ENCODE measurements around the gene PROCR. TPM values are rescaled to one million over a fixed set of nuclear protein-coding genes. Genes with fewer than 3 reads are reported as not detected.

Gene PROCR
- polyA plus RNA-seq, 3 donors = 0.43 to 1.1 (median 0.90) TPM

GRCh38 chr20:35133735-35134134, 38.1 kb upstream of the PROCR start:
- Histone ChIP-seq H3K4me1 (ENCODE audit: control insufficient read depth in 1 of 2, insufficient read depth in 2 of 2, low read length in 2 of 2) (no peaks in the 10 kb centered on the region), H3K4me3 (replicated peaks in 1 of 3; ENCODE audit: low read depth in 2 of 3, low read length in 3 of 3) (no peak overlapping the region), H3K9me3 (replicated peaks in 1 of 2; ENCODE audit: control insufficient read depth in 1 of 2, insufficient read depth in 1 of 2, low read length in 2 of 2) (no peaks in the 10 kb centered on the region), H4K20me1 (ENCODE audit: insufficient read depth, low read length) (peaks cover 47% of the 10 kb centered on the region), H3K27me3 (ENCODE audit: control insufficient read depth in 2 of 2, insufficient read depth in 2 of 2, low read length in 2 of 2) (no peaks in the 10 kb centered on the region), H3K79me2 (ENCODE audit: insufficient read depth, low read length) (peaks cover 8% of the 10 kb centered on the region), H3K9ac (ENCODE audit: insufficient read depth, low read length, poor library complexity, severe bottlenecking) (no peak overlapping the region), H2AFZ (ENCODE audit: insufficient read depth, low read depth, low read length, poor library complexity, severe bottlenecking) (no peak overlapping the region), H3K36me3 (replicated peaks in 1 of 2; ENCODE audit: control insufficient read depth in 1 of 2, insufficient read depth in 2 of 2, low read length in 2 of 2) (peaks cover 86 to 93% of the 10 kb centered on the region in 2 donors), H3K4me2 (replicated peaks; ENCODE audit: extremely low read depth, low read length, poor library complexity, severe bottlenecking) (no peak overlapping the region), H3K27ac (ENCODE audit: low read depth in 1 of 2, low read length in 2 of 2) (no peak overlapping the region)
- Mint-ChIP-seq H3K4me3 (no peak overlapping the region), H3K9me3 (peaks cover 0 to 2% (median 0%) of the 10 kb centered on the region in 7 donors), H3K4me1 (no peaks in the 10 kb centered on the region), H3K27me3 (ENCODE audit: low read depth in 3 of 3) (no peaks in the 10 kb centered on the region), H3K36me3 (peaks cover 77 to 92% of the 10 kb centered on the region in 2 donors), H3K27ac (peak overlapping the region in 1 of 7 donors; percentile 46)
- intact Hi-C loops (cut with micrococcal nuclease) = no loop called here
- WGBS (ENCODE audit: insufficient coverage) = 76% methylated on average over 3 of the region's 5 CpGs
- no peak for TF ChIP-seq CTCF (IDR thresholded peaks at IDR 0.05)
- no peak for DNase-seq

- peaks cover 89 to 99% of the 10 kb centered on the region in 2 donors for H3K36me3 ChIP-seq (replicated peaks in 1 of 2; ENCODE audit: control insufficient read depth in 1 of 2, insufficient read depth in 2 of 2, low read length in 2 of 2)
- 95% methylated on average over 9 of the region's 9 CpGs for WGBS (ENCODE audit: insufficient coverage)
- H3K27ac Mint-ChIP-seq = peak overlapping the region in 3 of 7 donors; percentile 4 to 68 (median 21)
Observed at GRCh38 chr20:35134472-35134871, 37.4 kb upstream of the PROCR start.

More at GRCh38 chr20:35134472-35134871, 37.4 kb upstream of the PROCR start:
- H3K27me3 Mint-ChIP-seq (ENCODE audit: low read depth in 3 of 3) = peaks cover 0 to 1% (median 0%) of the 10 kb centered on the region in 3 donors
- no peak for TF ChIP-seq CTCF (IDR thresholded peaks at IDR 0.05)
- peak overlapping the region in 1 of 2 donors; percentile 10 for H3K27ac ChIP-seq (ENCODE audit: low read depth in 1 of 2, low read length in 2 of 2)
- peaks cover 80 to 94% of the 10 kb centered on the region in 2 donors for H3K36me3 Mint-ChIP-seq
- H4K20me1 ChIP-seq (ENCODE audit: insufficient read depth, low read length) = peaks cover 50% of the 10 kb centered on the region
- H2AFZ ChIP-seq (ENCODE audit: insufficient read depth, low read depth, low read length, poor library complexity, severe bottlenecking) = no peak overlapping the region
- intact Hi-C loops (cut with micrococcal nuclease) = no loop called here
- no peak overlapping the region for H3K9ac ChIP-seq (ENCODE audit: insufficient read depth, low read length, poor library complexity, severe bottlenecking)
- no peak for DNase-seq
- H3K9me3 ChIP-seq (replicated peaks in 1 of 2; ENCODE audit: control insufficient read depth in 1 of 2, insufficient read depth in 1 of 2, low read length in 2 of 2) = no peaks in the 10 kb centered on the region
- H3K4me1 Mint-ChIP-seq = no peaks in the 10 kb centered on the region
- H3K4me1 ChIP-seq (ENCODE audit: control insufficient read depth in 1 of 2, insufficient read depth in 2 of 2, low read length in 2 of 2) = no peaks in the 10 kb centered on the region
- H3K79me2 ChIP-seq (ENCODE audit: insufficient read depth, low read length) = peaks cover 8% of the 10 kb centered on the region
- peaks cover 0 to 2% (median 0%) of the 10 kb centered on the region in 7 donors for H3K9me3 Mint-ChIP-seq
- H3K27me3 ChIP-seq (ENCODE audit: control insufficient read depth in 2 of 2, insufficient read depth in 2 of 2, low read length in 2 of 2) = no peaks in the 10 kb centered on the region
- no peak overlapping the region for H3K4me3 Mint-ChIP-seq
- no peak overlapping the region for H3K4me3 ChIP-seq (replicated peaks in 1 of 3; ENCODE audit: low read depth in 2 of 3, low read length in 3 of 3)
- H3K4me2 ChIP-seq (replicated peaks; ENCODE audit: extremely low read depth, low read length, poor library complexity, severe bottlenecking) = no peak overlapping the region

All from CD14-positive monocyte (primary cell).